Natural killer cell (primary cell): ENCODE results near the gene DHRS7B. TPM values are rescaled to one million over a fixed set of nuclear protein-coding genes. Genes with fewer than 3 reads are reported as not detected.

Source experiments
- ATAC-seq, 3 donors: fragments of 150-1000 bp in 2 of 3; fragments of 200-7000 bp in 1 of 3; cut with Tn5 transposase; 1 replicate in 1 of 3; 2 replicates in 2 of 3; pipeline ENCODE4 v1.10.0; 2021; ENCODE audit warnings: mild to moderate bottlenecking in 2 of 3, moderate library complexity in 2 of 3
- DNase-seq, 2 donors: peaks; one replicate each; pipeline versions ENCODE4 v3.0.0 to v3.0.0-alpha.2; 2013 to 2021; ENCODE audit warnings: mixed read lengths in 1 of 2
- H3K27ac ChIP-seq: one replicate; pipeline ENCODE4 v1.5.1; 2013; ENCODE audit warnings: mild to moderate bottlenecking, low read length
- H3K27me3 ChIP-seq: one replicate; pipeline ENCODE4 v1.6.1; 2013; ENCODE audit warnings: low read length; ENCODE audit not compliant: control insufficient read depth, insufficient read depth
- H3K36me3 ChIP-seq: one replicate; pipeline ENCODE4 v1.6.1; 2013; ENCODE audit warnings: low read length; ENCODE audit not compliant: control insufficient read depth, insufficient read depth
- H3K4me1 ChIP-seq: one replicate; pipeline ENCODE4 v1.6.1; 2013; ENCODE audit warnings: low read length; ENCODE audit not compliant: control insufficient read depth, insufficient read depth
- H3K4me3 ChIP-seq: one replicate; pipeline ENCODE4 v1.5.1; 2013; ENCODE audit warnings: low read length
- H3K9me3 ChIP-seq: one replicate; pipeline ENCODE4 v1.6.1; 2013; ENCODE audit warnings: low read length; ENCODE audit not compliant: control insufficient read depth, insufficient read depth
- H3K27ac Mint-ChIP-seq, 2 donors: one replicate each; pipeline ENCODE4 v1.8.0; 2022; ENCODE audit warnings: mild to moderate bottlenecking in 2 of 2, mixed read lengths in 2 of 2, moderate library complexity in 1 of 2
- H3K27me3 Mint-ChIP-seq, 2 donors: one replicate each; pipeline ENCODE4 v1.8.0; 2022; ENCODE audit warnings: low read depth in 2 of 2, mixed read lengths in 2 of 2
- H3K36me3 Mint-ChIP-seq: one replicate; pipeline ENCODE4 v1.8.0; 2022; ENCODE audit warnings: mixed read lengths
- H3K4me1 Mint-ChIP-seq, 2 donors: one replicate each; pipeline ENCODE4 v1.8.0; 2022; ENCODE audit warnings: mixed read lengths in 2 of 2
- H3K4me3 Mint-ChIP-seq: one replicate; pipeline ENCODE4 v1.8.0; 2022; ENCODE audit warnings: mild to moderate bottlenecking, moderate library complexity, mixed read lengths
- H3K9me3 Mint-ChIP-seq, 2 donors: one replicate each; pipeline ENCODE4 v1.8.0; 2022; ENCODE audit warnings: mixed read lengths in 2 of 2
- WGBS: methylation state at CpG from one replicate; pipeline ENCODE4 v1.1.7; 2013; ENCODE audit warnings: missing lambda C conversion rate; ENCODE audit not compliant: insufficient coverage; 5-methylcytosine and 5-hydroxymethylcytosine counted together
- intact Hi-C: fragments of 100-400 bp; cut with micrococcal nuclease; formaldehyde crosslinking; loops from one replicate; pipeline ENCODE4 v1.14.2; 2022
- total RNA-seq, 4 donors: library from RNA; stranded (reverse); fragments of 120-200 nt in 1 of 4; gene quantifications; one replicate each; pipeline versions ENCODE4 v1.2.3 to v1.2.4, GENCODE V29; 2013 to 2022
- TF ChIP-seq, protein P1 (sequence below): fragments of 200-600 bp; IDR thresholded peaks from one replicate; pipeline ENCODE4 v1.8.0; 2022; ENCODE audit warnings: antibody characterized with exemption

DHRS7B gene
- total RNA-seq, 3 donors from 2014 or later (not counting 1 experiment from before 2014, with no cell fraction given) = 10.3 to 13.4 (median 11.5) TPM

DNA sequence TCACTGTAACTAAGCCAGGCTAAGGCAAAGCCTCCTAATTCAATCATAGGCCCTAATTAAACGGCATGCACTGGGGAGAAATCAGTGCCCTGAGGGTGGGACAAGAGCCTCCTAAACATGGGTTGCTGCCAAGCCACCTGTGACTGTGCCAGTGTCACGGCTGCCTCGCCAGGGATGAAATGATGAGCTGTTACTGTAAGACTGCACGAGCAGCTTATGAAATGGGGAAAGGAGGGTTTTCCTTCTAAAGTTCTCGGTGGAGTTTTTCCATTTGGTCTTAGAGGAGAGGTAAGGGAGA, 74.5 kb downstream of the DHRS7B start:
- no peak overlapping the region for H3K4me3 ChIP-seq
- Mint-ChIP-seq H3K4me1 (peaks cover 39 to 50% of the 10 kb centered on the region in 2 donors), H3K27ac (no peak overlapping the region), H3K9me3 (no peaks in the 10 kb centered on the region), H3K27me3 (no peaks in the 10 kb centered on the region), H3K4me3 (no peak overlapping the region), H3K36me3 (no peaks in the 10 kb centered on the region)
- WGBS = 91% methylated on average over 5 of the region's 5 CpGs
- no peak for DNase-seq
- ATAC-seq = no peak
- H3K27ac ChIP-seq = no peak overlapping the region
- intact Hi-C loops = no loop called here
- H3K9me3 ChIP-seq = no peaks in the 10 kb centered on the region
- TF ChIP-seq, protein P1, sequence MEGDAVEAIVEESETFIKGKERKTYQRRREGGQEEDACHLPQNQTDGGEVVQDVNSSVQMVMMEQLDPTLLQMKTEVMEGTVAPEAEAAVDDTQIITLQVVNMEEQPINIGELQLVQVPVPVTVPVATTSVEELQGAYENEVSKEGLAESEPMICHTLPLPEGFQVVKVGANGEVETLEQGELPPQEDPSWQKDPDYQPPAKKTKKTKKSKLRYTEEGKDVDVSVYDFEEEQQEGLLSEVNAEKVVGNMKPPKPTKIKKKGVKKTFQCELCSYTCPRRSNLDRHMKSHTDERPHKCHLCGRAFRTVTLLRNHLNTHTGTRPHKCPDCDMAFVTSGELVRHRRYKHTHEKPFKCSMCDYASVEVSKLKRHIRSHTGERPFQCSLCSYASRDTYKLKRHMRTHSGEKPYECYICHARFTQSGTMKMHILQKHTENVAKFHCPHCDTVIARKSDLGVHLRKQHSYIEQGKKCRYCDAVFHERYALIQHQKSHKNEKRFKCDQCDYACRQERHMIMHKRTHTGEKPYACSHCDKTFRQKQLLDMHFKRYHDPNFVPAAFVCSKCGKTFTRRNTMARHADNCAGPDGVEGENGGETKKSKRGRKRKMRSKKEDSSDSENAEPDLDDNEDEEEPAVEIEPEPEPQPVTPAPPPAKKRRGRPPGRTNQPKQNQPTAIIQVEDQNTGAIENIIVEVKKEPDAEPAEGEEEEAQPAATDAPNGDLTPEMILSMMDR = no peak
- H3K27me3 ChIP-seq = no peaks in the 10 kb centered on the region
- peaks cover 24% of the 10 kb centered on the region for H3K36me3 ChIP-seq
- H3K4me1 ChIP-seq = no peaks in the 10 kb centered on the region

DNA sequence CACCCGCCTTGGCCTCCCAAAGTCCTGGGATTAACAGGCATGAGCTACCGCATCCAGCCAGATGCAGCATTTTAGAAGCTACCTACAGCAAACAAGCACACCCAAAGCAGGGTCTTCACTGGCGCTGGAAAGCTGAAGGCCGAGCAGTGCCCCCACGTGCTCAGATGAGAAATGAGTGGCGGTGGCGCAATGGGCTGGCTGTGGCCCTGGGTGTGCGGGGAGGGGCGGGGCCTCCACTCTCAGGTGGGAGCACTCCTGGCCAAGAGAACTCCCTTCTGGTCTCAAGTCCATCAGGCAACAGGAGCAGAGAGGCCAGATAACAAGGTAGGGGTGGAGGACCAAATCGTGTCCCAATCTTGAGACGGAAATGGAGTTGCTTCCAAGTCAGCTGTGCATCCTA, 75.1 kb downstream of the DHRS7B start:
- no peak for DNase-seq
- ATAC-seq = no peak
- H3K9me3 Mint-ChIP-seq = no peaks in the 10 kb centered on the region
- Histone ChIP-seq H3K9me3 (no peaks in the 10 kb centered on the region), H3K27ac (no peak overlapping the region), H3K4me3 (no peak overlapping the region), H3K27me3 (no peaks in the 10 kb centered on the region), H3K36me3 (peaks cover 21% of the 10 kb centered on the region), H3K4me1 (no peaks in the 10 kb centered on the region)
- H3K4me3 Mint-ChIP-seq = no peak overlapping the region
- TF ChIP-seq, protein P1 = no peak
- WGBS = 97% methylated on average over 11 of the region's 11 CpGs
- H3K27ac Mint-ChIP-seq = peak overlapping the region in 1 of 2 donors; percentile 13
- no peaks in the 10 kb centered on the region for H3K27me3 Mint-ChIP-seq
- no peaks in the 10 kb centered on the region for H3K36me3 Mint-ChIP-seq
- intact Hi-C loops = no loop called here
- peaks cover 39 to 51% of the 10 kb centered on the region in 2 donors for H3K4me1 Mint-ChIP-seq

DNA sequence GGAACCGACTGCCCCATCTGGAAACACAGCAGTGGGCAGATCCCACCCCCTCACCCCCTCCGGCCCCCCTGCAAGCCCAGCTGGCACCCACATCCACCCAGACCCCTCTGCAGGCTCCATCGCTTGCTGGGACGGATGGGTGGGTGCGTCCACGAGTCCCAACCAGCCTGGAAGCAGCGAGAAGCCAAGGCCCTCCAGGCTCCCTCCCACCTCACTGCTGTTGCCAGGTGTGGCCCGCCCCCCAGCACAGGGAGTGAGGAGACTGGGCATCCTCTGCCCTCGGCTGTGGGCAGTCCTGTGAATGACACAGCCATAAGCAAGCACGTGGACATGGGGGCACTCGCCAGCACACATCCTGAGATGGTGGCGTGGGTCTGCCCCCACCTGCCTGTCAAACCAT, 75.7 kb downstream of the DHRS7B start:
- Histone ChIP-seq H3K36me3 (peaks cover 15% of the 10 kb centered on the region), H3K27ac (no peak overlapping the region), H3K4me3 (no peak overlapping the region), H3K4me1 (no peaks in the 10 kb centered on the region), H3K9me3 (no peaks in the 10 kb centered on the region), H3K27me3 (no peaks in the 10 kb centered on the region)
- no peak overlapping the region for H3K4me3 Mint-ChIP-seq
- intact Hi-C loops = no loop called here
- no peaks in the 10 kb centered on the region for H3K9me3 Mint-ChIP-seq
- DNase-seq (no peak), ATAC-seq (no peak)
- WGBS = 87% methylated on average over 12 of the region's 12 CpGs
- TF ChIP-seq, protein P1 = no peak
- H3K27me3 Mint-ChIP-seq = no peaks in the 10 kb centered on the region
- peaks cover 39 to 51% of the 10 kb centered on the region in 2 donors for H3K4me1 Mint-ChIP-seq
- H3K27ac Mint-ChIP-seq = no peak overlapping the region
- no peaks in the 10 kb centered on the region for H3K36me3 Mint-ChIP-seq

DNA sequence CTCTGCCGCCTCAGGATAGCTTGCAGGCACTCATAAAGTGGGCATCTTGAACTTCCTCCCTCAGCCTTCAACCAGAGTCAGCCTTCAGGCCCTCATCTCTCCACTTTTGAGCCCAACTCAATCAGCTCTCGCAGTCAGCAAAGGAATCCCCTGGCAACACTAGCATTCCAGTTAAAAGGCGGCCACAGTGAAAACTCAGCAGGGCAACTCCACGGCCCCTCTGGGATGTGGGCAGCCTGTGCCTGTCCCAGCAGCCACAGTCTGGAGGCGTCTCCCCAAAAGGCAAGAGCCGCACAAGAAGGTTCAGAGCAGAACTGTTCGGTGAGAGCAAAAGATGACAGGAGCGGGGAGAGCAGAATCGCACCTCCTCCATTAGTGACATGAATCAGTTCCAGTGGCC, 78.2 kb downstream of the DHRS7B start:
- no peaks in the 10 kb centered on the region for H3K36me3 Mint-ChIP-seq
- peaks cover 30 to 43% of the 10 kb centered on the region in 2 donors for H3K4me1 Mint-ChIP-seq
- Histone ChIP-seq H3K27me3 (no peaks in the 10 kb centered on the region), H3K27ac (no peak overlapping the region), H3K9me3 (no peaks in the 10 kb centered on the region), H3K4me3 (no peak overlapping the region), H3K4me1 (no peaks in the 10 kb centered on the region), H3K36me3 (peaks cover 8% of the 10 kb centered on the region)
- DNase-seq (no peak), ATAC-seq (no peak)
- TF ChIP-seq, protein P1 = no peak
- 95% methylated on average over 9 of the region's 9 CpGs for WGBS
- H3K9me3 Mint-ChIP-seq = no peaks in the 10 kb centered on the region
- no peak overlapping the region for H3K4me3 Mint-ChIP-seq
- intact Hi-C loops = no loop called here
- H3K27me3 Mint-ChIP-seq = no peaks in the 10 kb centered on the region
- H3K27ac Mint-ChIP-seq = no peak overlapping the region
